Thyroid gland (tissue), 4 donors: ENCODE results near the gene ORC6.

Experiments
- POLR2A ChIP-seq, 2 donors: fragments of 450-650 bp; IDR thresholded peaks; one replicate each; pipeline ENCODE4 v1.6.1; 2017; ENCODE audit warnings: antibody characterized with exemption in 2 of 2, mild to moderate bottlenecking in 2 of 2, moderate library complexity in 1 of 2
- TF ChIP-seq, protein P1 (sequence below), 6 experiments: fragments of 200-600 bp in 3 of 6; fragments of 450-650 bp in 3 of 6; sonication (generic) in 3 of 6; IDR thresholded peaks; one replicate each; pipeline ENCODE4 v1.5.1; 2016 to 2019; ENCODE audit warnings: antibody characterized with exemption in 6 of 6, mild to moderate bottlenecking in 2 of 6, inconsistent platforms in 1 of 6, moderate library complexity in 1 of 6

- TF ChIP-seq, protein P1, sequence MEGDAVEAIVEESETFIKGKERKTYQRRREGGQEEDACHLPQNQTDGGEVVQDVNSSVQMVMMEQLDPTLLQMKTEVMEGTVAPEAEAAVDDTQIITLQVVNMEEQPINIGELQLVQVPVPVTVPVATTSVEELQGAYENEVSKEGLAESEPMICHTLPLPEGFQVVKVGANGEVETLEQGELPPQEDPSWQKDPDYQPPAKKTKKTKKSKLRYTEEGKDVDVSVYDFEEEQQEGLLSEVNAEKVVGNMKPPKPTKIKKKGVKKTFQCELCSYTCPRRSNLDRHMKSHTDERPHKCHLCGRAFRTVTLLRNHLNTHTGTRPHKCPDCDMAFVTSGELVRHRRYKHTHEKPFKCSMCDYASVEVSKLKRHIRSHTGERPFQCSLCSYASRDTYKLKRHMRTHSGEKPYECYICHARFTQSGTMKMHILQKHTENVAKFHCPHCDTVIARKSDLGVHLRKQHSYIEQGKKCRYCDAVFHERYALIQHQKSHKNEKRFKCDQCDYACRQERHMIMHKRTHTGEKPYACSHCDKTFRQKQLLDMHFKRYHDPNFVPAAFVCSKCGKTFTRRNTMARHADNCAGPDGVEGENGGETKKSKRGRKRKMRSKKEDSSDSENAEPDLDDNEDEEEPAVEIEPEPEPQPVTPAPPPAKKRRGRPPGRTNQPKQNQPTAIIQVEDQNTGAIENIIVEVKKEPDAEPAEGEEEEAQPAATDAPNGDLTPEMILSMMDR (IDR thresholded peaks at IDR 0.05): no peak
- no peak for TF ChIP-seq POLR2A (IDR thresholded peaks at IDR 0.05)
These were observed 4.1 kb downstream of the ORC6 start for GRCh38 chr16:46693598-46693997.
